WTC11 (cell line): ENCODE data around the gene RASGRF1. TPM values are rescaled to one million over a fixed set of nuclear protein-coding genes. Genes with fewer than 3 reads are reported as not detected.

Experiments
- ATAC-seq: fragments of 200-7000 bp; cut with Tn5 transposase; 2 replicates; pipeline ENCODE4 v1.10.0; 2021; ENCODE audit warnings: mild to moderate bottlenecking, moderate library complexity
- CTCF ChIA-PET: fragments of 300-600 bp; sonication (Branson Sonifier 250); formaldehyde crosslinking; loops from one replicate; lab custom pipeline; 2021; ENCODE audit warnings: antibody characterized with exemption; lab: Charles Lee
- POLR2A ChIA-PET: fragments of 350-600 bp; sonication (Branson Sonifier 250); formaldehyde crosslinking; loops from one replicate; lab custom pipeline; 2021; ENCODE audit warnings: antibody characterized with exemption; lab: Charles Lee
- DNase-seq: peaks from one replicate; pipeline ENCODE4 v3.0.0; 2021; ENCODE audit warnings: low spot score
- H3K27ac Mint-ChIP-seq: 2 replicates; pipeline ENCODE4 v1.8.0; 2021; ENCODE audit warnings: mixed read lengths
- H3K27me3 Mint-ChIP-seq: 2 replicates; pipeline ENCODE4 v1.8.0; 2021; ENCODE audit warnings: low read depth, mild to moderate bottlenecking, moderate library complexity, mixed read lengths
- H3K36me3 Mint-ChIP-seq: 2 replicates; pipeline ENCODE4 v1.8.0; 2021; ENCODE audit warnings: mixed read lengths
- H3K4me1 Mint-ChIP-seq: 2 replicates; pipeline ENCODE4 v1.8.0; 2022; ENCODE audit warnings: mixed read lengths
- H3K4me3 Mint-ChIP-seq: 2 replicates; pipeline ENCODE4 v1.8.0; 2021; ENCODE audit warnings: mild to moderate bottlenecking, moderate library complexity, mixed read lengths
- H3K9me3 Mint-ChIP-seq: 2 replicates; pipeline ENCODE4 v1.8.0; 2021; ENCODE audit warnings: mixed read lengths
- CREB1 ChIP-seq: sonication (generic); formaldehyde crosslinking; IDR thresholded peaks from 2 replicates; pipeline ENCODE4 v1.8.0; 2023; ENCODE audit warnings: mild to moderate bottlenecking, missing genetic modification reagents
- EMX1 ChIP-seq: fragments of 250-450 bp; sonication (Bioruptor Pico); IDR thresholded peaks from 2 replicates; pipeline ENCODE4 v1.8.0; 2021; ENCODE audit warnings: mild to moderate bottlenecking
- FOXJ3 ChIP-seq: sonication (generic); formaldehyde crosslinking; IDR thresholded peaks from 2 replicates; pipeline ENCODE4 v1.9.0; 2021; ENCODE audit warnings: missing genetic modification reagents, mild to moderate bottlenecking, borderline replicate concordance
- MXD4 ChIP-seq: fragments of 250-450 bp; sonication (Bioruptor Pico); IDR thresholded peaks from 2 replicates; pipeline ENCODE4 v1.8.0; 2021; ENCODE audit warnings: mild to moderate bottlenecking, moderate library complexity, borderline replicate concordance
- NFE2L1 ChIP-seq: sonication (generic); formaldehyde crosslinking; IDR thresholded peaks from 2 replicates; pipeline ENCODE4 v1.8.1; 2023; ENCODE audit warnings: missing genetic modification reagents
- PRRX2 ChIP-seq: fragments of 250-450 bp; sonication (Bioruptor Pico); IDR thresholded peaks from 2 replicates; pipeline ENCODE4 v1.8.0; 2021; ENCODE audit warnings: mild to moderate bottlenecking
- TP53 ChIP-seq: sonication (generic); formaldehyde crosslinking; IDR thresholded peaks from 2 replicates; pipeline ENCODE4 v1.8.1; 2023; ENCODE audit warnings: mild to moderate bottlenecking, missing genetic modification reagents
- ZBTB21 ChIP-seq: sonication (generic); formaldehyde crosslinking; IDR thresholded peaks from 2 replicates; pipeline ENCODE4 v1.8.1; 2023; ENCODE audit warnings: mild to moderate bottlenecking, missing genetic modification reagents, borderline replicate concordance
- ZNF121 ChIP-seq: sonication (generic); formaldehyde crosslinking; IDR thresholded peaks from 2 replicates; pipeline ENCODE4 v1.8.0; 2023; ENCODE audit warnings: missing genetic modification reagents
- ZNF219 ChIP-seq: sonication (generic); formaldehyde crosslinking; IDR thresholded peaks from 2 replicates; pipeline ENCODE4 v1.8.0; 2023; ENCODE audit warnings: missing genetic modification reagents, mild to moderate bottlenecking, borderline replicate concordance
- total RNA-seq: library from RNA; stranded (reverse); gene quantifications from 3 replicates; pipeline ENCODE4 v1.2.3, GENCODE V29; 2021
- TF ChIP-seq, protein P1 (sequence below): sonication (generic); formaldehyde crosslinking; IDR thresholded peaks from 2 replicates; pipeline ENCODE4 v1.8.0; 2022; ENCODE audit warnings: missing genetic modification reagents
- TF ChIP-seq, protein P2 (sequence below): sonication (generic); formaldehyde crosslinking; IDR thresholded peaks from 2 replicates; pipeline ENCODE4 v1.8.0; 2022; ENCODE audit warnings: mild to moderate bottlenecking, missing genetic modification reagents
- TF ChIP-seq, protein P3 (sequence below): fragments of 250-450 bp; sonication (Bioruptor Pico); conservative IDR thresholded peaks from 2 replicates; pipeline ENCODE4 v1.9.0; 2021; ENCODE audit warnings: mild to moderate bottlenecking
- TF ChIP-seq, protein P4 (sequence below): sonication (generic); formaldehyde crosslinking; conservative IDR thresholded peaks from 2 replicates; pipeline ENCODE4 v1.8.1; 2022; ENCODE audit warnings: mild to moderate bottlenecking, missing genetic modification reagents
- TF ChIP-seq, protein P5 (sequence below): sonication (generic); formaldehyde crosslinking; IDR thresholded peaks from 2 replicates; pipeline ENCODE4 v1.8.0; 2023; ENCODE audit warnings: mild to moderate bottlenecking, missing genetic modification reagents
- TF ChIP-seq, protein P6 (sequence below): fragments of 250-450 bp; sonication (Bioruptor Pico); IDR thresholded peaks from 2 replicates; pipeline ENCODE4 v1.9.0; 2021; ENCODE audit warnings: moderate library complexity, mild to moderate bottlenecking, inconsistent platforms, borderline replicate concordance
- TF ChIP-seq, protein P7 (sequence below): fragments of 250-450 bp; sonication (Bioruptor Pico); IDR thresholded peaks from 2 replicates; pipeline ENCODE4 v1.9.0; 2021; ENCODE audit warnings: mild to moderate bottlenecking

Gene RASGRF1
- total RNA-seq, 1 experiment from 2014 or later, result 0.85 TPM

DNA sequence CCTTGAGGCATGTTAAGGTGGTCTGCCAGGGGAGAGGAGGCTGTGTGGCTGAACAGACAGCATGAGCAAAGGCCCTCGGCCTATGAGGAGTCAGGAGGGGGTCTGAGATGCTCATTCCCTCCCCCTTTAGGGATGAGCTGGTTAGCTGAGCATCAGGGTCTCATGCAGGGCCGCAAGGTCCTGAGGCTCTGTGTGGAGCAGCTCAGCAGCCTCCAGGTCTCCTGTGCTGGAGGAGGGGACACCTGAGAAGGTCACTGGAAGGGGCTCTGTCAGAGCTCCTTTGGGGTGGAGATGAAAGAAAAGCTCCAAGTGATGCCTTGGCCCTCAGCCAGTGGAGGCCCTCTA is 67.1 kb downstream of the RASGRF1 start (continued):
- TF ChIP-seq, protein P1, sequence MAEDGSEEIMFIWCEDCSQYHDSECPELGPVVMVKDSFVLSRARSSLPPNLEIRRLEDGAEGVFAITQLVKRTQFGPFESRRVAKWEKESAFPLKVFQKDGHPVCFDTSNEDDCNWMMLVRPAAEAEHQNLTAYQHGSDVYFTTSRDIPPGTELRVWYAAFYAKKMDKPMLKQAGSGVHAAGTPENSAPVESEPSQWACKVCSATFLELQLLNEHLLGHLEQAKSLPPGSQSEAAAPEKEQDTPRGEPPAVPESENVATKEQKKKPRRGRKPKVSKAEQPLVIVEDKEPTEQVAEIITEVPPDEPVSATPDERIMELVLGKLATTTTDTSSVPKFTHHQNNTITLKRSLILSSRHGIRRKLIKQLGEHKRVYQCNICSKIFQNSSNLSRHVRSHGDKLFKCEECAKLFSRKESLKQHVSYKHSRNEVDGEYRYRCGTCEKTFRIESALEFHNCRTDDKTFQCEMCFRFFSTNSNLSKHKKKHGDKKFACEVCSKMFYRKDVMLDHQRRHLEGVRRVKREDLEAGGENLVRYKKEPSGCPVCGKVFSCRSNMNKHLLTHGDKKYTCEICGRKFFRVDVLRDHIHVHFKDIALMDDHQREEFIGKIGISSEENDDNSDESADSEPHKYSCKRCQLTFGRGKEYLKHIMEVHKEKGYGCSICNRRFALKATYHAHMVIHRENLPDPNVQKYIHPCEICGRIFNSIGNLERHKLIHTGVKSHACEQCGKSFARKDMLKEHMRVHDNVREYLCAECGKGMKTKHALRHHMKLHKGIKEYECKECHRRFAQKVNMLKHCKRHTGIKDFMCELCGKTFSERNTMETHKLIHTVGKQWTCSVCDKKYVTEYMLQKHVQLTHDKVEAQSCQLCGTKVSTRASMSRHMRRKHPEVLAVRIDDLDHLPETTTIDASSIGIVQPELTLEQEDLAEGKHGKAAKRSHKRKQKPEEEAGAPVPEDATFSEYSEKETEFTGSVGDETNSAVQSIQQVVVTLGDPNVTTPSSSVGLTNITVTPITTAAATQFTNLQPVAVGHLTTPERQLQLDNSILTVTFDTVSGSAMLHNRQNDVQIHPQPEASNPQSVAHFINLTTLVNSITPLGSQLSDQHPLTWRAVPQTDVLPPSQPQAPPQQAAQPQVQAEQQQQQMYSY (CRISPR knock-in tag), result no peak

DNA sequence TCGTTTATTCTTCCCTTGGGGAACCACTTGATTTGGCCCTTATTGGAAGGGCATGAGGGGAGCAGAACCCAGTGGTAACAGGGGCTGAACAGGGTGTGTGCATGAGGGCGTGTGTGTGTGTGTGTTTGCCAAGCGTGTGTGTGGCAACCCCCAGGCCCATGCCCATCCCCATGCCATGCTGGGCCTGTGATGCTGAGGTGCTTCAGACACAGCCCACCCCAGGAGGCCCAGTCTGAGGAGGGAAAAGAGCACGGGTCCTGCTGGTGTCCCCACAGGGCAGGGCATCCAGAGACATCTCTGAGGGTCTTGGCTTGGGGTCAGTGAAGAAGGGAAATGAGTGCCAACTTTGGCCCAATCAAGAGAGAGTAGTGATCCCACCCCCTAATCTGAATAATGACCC is 71.6 kb downstream of the RASGRF1 start:
- TF ChIP-seq, protein P1 (CRISPR knock-in tag), result no peak
- TF ChIP-seq EMX1 (CRISPR knock-in tag) (no peak), TP53 (CRISPR knock-in tag) (no peak), ZNF219 (no peak), ZBTB21 (CRISPR knock-in tag) (no peak), CREB1 (CRISPR knock-in tag) (no peak)
- TF ChIP-seq, protein P2, sequence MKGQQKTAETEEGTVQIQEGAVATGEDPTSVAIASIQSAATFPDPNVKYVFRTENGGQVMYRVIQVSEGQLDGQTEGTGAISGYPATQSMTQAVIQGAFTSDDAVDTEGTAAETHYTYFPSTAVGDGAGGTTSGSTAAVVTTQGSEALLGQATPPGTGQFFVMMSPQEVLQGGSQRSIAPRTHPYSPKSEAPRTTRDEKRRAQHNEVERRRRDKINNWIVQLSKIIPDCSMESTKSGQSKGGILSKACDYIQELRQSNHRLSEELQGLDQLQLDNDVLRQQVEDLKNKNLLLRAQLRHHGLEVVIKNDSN (CRISPR knock-in tag), result no peak
- Mint-ChIP-seq H3K27me3 (no peaks in the 10 kb centered on the region; the same call in 1 of the 2 replicates), H3K9me3 (peaks cover 7% of the 10 kb centered on the region), H3K36me3 (peaks cover 3% of the 10 kb centered on the region; the same call in 1 of the 2 replicates), H3K4me3 (no peak overlapping the region), H3K4me1 (no peaks in the 10 kb centered on the region), H3K27ac (no peak overlapping the region)
- ChIA-PET CTCF (interaction anchor here (1.1 to 2.6 kb wide), 3 partner anchors 9 to 165 kb away, joined by 3 to 19 read pairs (median 4); no protein-coding TSS in a partner anchor), POLR2A (no interaction called here)
- ATAC-seq, result no peak
- DNase-seq, result no peak

DNA sequence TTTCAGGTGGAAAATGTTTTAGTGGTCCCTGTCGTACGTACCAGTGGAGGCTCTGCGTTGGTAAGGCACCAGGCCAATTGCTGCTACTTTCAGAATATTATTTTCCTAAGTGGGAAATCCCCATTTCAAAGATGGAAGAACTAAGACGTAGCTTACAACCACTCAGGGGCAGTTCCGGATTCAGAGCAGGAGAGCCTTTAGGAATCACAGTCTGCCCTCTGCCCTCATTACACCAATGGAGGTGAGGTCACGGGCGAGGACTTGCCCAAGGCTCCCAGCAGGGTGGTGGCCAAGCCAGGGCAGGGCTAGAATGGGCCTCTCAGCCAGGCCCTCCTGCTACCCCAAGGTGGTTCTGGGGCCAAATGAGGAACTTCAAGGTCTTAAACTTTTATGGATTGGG is 72.6 kb downstream of the RASGRF1 start:
- H3K27ac Mint-ChIP-seq, result no peak overlapping the region
- H3K9me3 Mint-ChIP-seq, result peaks cover 5% of the 10 kb centered on the region
- H3K4me1 Mint-ChIP-seq, result no peaks in the 10 kb centered on the region
- no peaks in the 10 kb centered on the region for H3K27me3 Mint-ChIP-seq
- CTCF ChIA-PET, result interaction anchor here (3.8 kb wide), 1 partner anchor 11 kb away, joined by 29 read pairs; no protein-coding TSS in a partner anchor
- no peak for ATAC-seq
- POLR2A ChIA-PET, result no interaction called here
- TF ChIP-seq MXD4 (CRISPR knock-in tag) (no peak), NFE2L1 (CRISPR knock-in tag) (no peak), PRRX2 (no peak), ZNF121 (no peak), FOXJ3 (CRISPR knock-in tag) (no peak)
- TF ChIP-seq, protein P3, sequence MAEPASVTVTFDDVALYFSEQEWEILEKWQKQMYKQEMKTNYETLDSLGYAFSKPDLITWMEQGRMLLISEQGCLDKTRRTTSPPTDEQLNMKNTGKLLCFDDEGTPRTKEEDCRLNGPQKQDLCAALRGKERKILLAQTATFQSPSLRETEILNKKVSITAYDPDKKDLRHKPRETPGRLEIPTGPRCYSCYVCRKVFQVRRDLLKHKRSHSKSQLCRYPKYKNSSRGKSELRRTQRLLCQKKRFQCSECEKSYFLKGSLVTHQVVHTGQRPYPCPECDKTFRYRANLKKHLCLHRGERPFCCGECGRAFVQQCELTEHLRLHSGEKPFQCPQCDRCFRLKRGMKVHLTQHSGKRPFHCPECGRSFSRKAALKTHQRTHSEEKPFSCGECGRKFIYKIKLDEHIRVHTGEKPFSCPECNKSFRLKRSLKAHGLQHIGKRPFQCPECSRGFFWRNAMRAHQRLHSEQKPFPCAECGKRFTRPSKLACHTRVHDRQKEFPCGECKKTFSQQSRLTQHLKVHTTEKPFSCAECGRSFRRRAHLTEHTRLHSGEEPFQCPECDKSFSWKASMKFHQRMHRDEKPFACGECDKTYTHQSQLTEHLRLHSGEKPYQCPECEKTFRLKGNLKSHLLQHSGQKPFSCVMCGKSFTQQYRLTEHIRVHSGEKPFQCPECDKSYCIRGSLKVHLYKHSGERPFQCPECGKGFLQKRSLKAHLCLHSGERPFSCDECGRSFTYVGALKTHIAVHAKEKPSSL (CRISPR knock-in tag), result no peak
- TF ChIP-seq, protein P4, sequence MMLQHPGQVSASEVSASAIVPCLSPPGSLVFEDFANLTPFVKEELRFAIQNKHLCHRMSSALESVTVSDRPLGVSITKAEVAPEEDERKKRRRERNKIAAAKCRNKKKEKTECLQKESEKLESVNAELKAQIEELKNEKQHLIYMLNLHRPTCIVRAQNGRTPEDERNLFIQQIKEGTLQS, result no peak
- TF ChIP-seq, protein P5, sequence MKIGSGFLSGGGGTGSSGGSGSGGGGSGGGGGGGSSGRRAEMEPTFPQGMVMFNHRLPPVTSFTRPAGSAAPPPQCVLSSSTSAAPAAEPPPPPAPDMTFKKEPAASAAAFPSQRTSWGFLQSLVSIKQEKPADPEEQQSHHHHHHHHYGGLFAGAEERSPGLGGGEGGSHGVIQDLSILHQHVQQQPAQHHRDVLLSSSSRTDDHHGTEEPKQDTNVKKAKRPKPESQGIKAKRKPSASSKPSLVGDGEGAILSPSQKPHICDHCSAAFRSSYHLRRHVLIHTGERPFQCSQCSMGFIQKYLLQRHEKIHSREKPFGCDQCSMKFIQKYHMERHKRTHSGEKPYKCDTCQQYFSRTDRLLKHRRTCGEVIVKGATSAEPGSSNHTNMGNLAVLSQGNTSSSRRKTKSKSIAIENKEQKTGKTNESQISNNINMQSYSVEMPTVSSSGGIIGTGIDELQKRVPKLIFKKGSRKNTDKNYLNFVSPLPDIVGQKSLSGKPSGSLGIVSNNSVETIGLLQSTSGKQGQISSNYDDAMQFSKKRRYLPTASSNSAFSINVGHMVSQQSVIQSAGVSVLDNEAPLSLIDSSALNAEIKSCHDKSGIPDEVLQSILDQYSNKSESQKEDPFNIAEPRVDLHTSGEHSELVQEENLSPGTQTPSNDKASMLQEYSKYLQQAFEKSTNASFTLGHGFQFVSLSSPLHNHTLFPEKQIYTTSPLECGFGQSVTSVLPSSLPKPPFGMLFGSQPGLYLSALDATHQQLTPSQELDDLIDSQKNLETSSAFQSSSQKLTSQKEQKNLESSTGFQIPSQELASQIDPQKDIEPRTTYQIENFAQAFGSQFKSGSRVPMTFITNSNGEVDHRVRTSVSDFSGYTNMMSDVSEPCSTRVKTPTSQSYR (CRISPR knock-in tag), result no peak
- TF ChIP-seq, protein P6, sequence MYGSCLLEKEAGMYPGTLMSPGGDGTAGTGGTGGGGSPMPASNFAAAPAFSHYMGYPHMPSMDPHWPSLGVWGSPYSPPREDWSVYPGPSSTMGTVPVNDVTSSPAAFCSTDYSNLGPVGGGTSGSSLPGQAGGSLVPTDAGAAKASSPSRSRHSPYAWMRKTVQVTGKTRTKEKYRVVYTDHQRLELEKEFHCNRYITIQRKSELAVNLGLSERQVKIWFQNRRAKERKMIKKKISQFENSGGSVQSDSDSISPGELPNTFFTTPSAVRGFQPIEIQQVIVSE (CRISPR knock-in tag), result no peak
- TF ChIP-seq, protein P7, sequence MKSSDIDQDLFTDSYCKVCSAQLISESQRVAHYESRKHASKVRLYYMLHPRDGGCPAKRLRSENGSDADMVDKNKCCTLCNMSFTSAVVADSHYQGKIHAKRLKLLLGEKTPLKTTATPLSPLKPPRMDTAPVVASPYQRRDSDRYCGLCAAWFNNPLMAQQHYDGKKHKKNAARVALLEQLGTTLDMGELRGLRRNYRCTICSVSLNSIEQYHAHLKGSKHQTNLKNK (CRISPR knock-in tag), result no peak
- TF ChIP-seq, all 79 proteins: peak for 0
- H3K36me3 Mint-ChIP-seq, result 0 out of 2 replicates have a peak, but pooled peaks cover 2% of the 10 kb centered on the region
- no peak overlapping the region for H3K4me3 Mint-ChIP-seq
- DNase-seq, result no peak
